Esophagus squamous epithelium (tissue), 5 donors: ENCODE results near the gene PLD5. TPM values are rescaled to one million over a fixed set of nuclear protein-coding genes. Genes with fewer than 3 reads are reported as not detected.

Source experiments
- DNase-seq: peaks from one replicate; lab custom pipeline; 2025; lab: John Stamatoyannopoulos, UW
- H3K27ac ChIP-seq, 4 donors: fragments of 200-600 bp; sonication (generic); one replicate each; pipeline ENCODE4 v1.5.1; 2016 to 2019; ENCODE audit warnings: mild to moderate bottlenecking in 1 of 4
- H3K27me3 ChIP-seq, 4 donors: fragments of 200-600 bp; sonication (generic); 1 replicate in 3 of 4; 2 replicates in 1 of 4; pipeline versions ENCODE4 v1.5.1 to v1.6.0; 2017 to 2021; ENCODE audit warnings: antibody characterized with exemption in 1 of 4
- H3K36me3 ChIP-seq, 3 donors: fragments of 200-600 bp; sonication (generic); one replicate each; pipeline ENCODE4 v1.5.1; 2016 to 2019
- H3K4me1 ChIP-seq, 3 donors: fragments of 200-600 bp; sonication (generic); one replicate each; pipeline ENCODE4 v1.5.1; 2017 to 2019
- H3K4me3 ChIP-seq, 4 donors: fragments of 200-600 bp; sonication (generic); 1 replicate in 3 of 4; 2 replicates in 1 of 4; pipeline ENCODE4 v1.5.1; 2016 to 2019; ENCODE audit warnings: mild to moderate bottlenecking in 2 of 4, moderate library complexity in 1 of 4
- H3K9me3 ChIP-seq, 3 donors: fragments of 200-600 bp; sonication (generic); one replicate each; pipeline ENCODE4 v1.5.1; 2016 to 2019
- CTCF ChIP-seq, 6 experiments: fragments of 450-650 bp in 4 of 6; fragments of 200-600 bp in 2 of 6; sonication (generic) in 2 of 6; IDR thresholded peaks; one replicate each; pipeline ENCODE4 v1.5.1; 2016 to 2019; ENCODE audit warnings: antibody characterized with exemption in 6 of 6, mild to moderate bottlenecking in 4 of 6, moderate library complexity in 4 of 6
- POLR2A ChIP-seq, 4 donors: fragments of 450-650 bp; IDR thresholded peaks; one replicate each; pipeline ENCODE4 v1.6.1; 2017; ENCODE audit warnings: antibody characterized with exemption in 4 of 4, mild to moderate bottlenecking in 4 of 4, moderate library complexity in 3 of 4
- WGBS, 2 donors: methylation state at CpG; one replicate each; pipeline ENCODE4 v1.1.5; 2018; 5-methylcytosine and 5-hydroxymethylcytosine counted together
- intact Hi-C: fragments of 100-400 bp; cut with DNase I; formaldehyde crosslinking; loops from one replicate; pipeline ENCODE4 v1.15.0; 2022
- total RNA-seq, 4 donors: library from RNA; depleted of rRNA; stranded (reverse); fragments of >200 nt; gene quantifications; one replicate each; pipeline ENCODE4 v1.1.0, GENCODE V29; 2016
- donor health status: DM: yes; HTN: yes; CAD: no.

The PLD5 gene
- total RNA-seq, 4 donors from 2014 or later: 0.18 to 0.57 TPM; not detected in 2

- no peaks in the 10 kb centered on the region for H3K27me3 ChIP-seq
- intact Hi-C loops: no loop called here
- TF ChIP-seq POLR2A (IDR thresholded peaks at IDR 0.05) (no peak), CTCF (IDR thresholded peaks at IDR 0.05) (no peak)
- no peak overlapping the region for H3K27ac ChIP-seq
- no peak overlapping the region for H3K4me3 ChIP-seq
- no peaks in the 10 kb centered on the region for H3K4me1 ChIP-seq
- WGBS, 2 donors: 92 to 93% methylated on average over 2 of the region's 2 CpGs
- no peak for DNase-seq
- H3K36me3 ChIP-seq: no peaks in the 10 kb centered on the region
- H3K9me3 ChIP-seq: no peaks in the 10 kb centered on the region
Observed at GRCh38 chr1:242542271-242542670, 17.8 kb upstream of the PLD5 start.

- intact Hi-C loops: no loop called here
- no peak overlapping the region for H3K27ac ChIP-seq
- no peaks in the 10 kb centered on the region for H3K4me1 ChIP-seq
- no peak overlapping the region for H3K4me3 ChIP-seq
- no peaks in the 10 kb centered on the region for H3K9me3 ChIP-seq
- no peak for TF ChIP-seq CTCF (IDR thresholded peaks at IDR 0.05)
- no peak for TF ChIP-seq POLR2A (IDR thresholded peaks at IDR 0.05)
- H3K27me3 ChIP-seq: no peaks in the 10 kb centered on the region
- DNase-seq: no peak
- no peaks in the 10 kb centered on the region for H3K36me3 ChIP-seq
- WGBS, 2 donors: 17 to 29% methylated on average over 1 of the region's 1 CpG
Observed at GRCh38 chr1:242535986-242536385, 11.5 kb upstream of the PLD5 start.

- no peaks in the 10 kb centered on the region for H3K9me3 ChIP-seq
- H3K4me3 ChIP-seq: no peak overlapping the region
- DNase-seq: no peak
- no peak overlapping the region for H3K27ac ChIP-seq
- TF ChIP-seq POLR2A (IDR thresholded peaks at IDR 0.05) (no peak), CTCF (IDR thresholded peaks at IDR 0.05) (no peak)
- H3K27me3 ChIP-seq: peaks cover 0 to 7% (median 0%) of the 10 kb centered on the region in 4 donors
- no peaks in the 10 kb centered on the region for H3K36me3 ChIP-seq
- H3K4me1 ChIP-seq: no peaks in the 10 kb centered on the region
- intact Hi-C loops: no loop called here
- WGBS, 2 donors: 78 to 91% methylated on average over 1 of the region's 1 CpG
Observed at GRCh38 chr1:242534753-242535152, 10.3 kb upstream of the PLD5 start.

- DNase-seq: no peak
- H3K4me3 ChIP-seq: no peak overlapping the region
- H3K4me1 ChIP-seq: no peaks in the 10 kb centered on the region
- H3K27ac ChIP-seq: no peak overlapping the region
- H3K36me3 ChIP-seq: no peaks in the 10 kb centered on the region
- H3K27me3 ChIP-seq: peaks cover 0 to 31% (median 2%) of the 10 kb centered on the region in 4 donors
- intact Hi-C loops: no loop called here
- TF ChIP-seq CTCF (IDR thresholded peaks at IDR 0.05) (no peak), POLR2A (IDR thresholded peaks at IDR 0.05) (no peak)
- 31 to 57% methylated on average over 1 of the region's 1 CpG for WGBS, 2 donors
- H3K9me3 ChIP-seq: no peaks in the 10 kb centered on the region
Observed at GRCh38 chr1:242530761-242531160, 6.3 kb upstream of the PLD5 start.

- H3K9me3 ChIP-seq: no peaks in the 10 kb centered on the region
- intact Hi-C loops: no loop called here
- WGBS, 2 donors: 74 to 75% methylated on average over 2 of the region's 2 CpGs
- H3K36me3 ChIP-seq: no peaks in the 10 kb centered on the region
- H3K4me3 ChIP-seq: no peak overlapping the region
- peaks cover 8 to 24% (median 20%) of the 10 kb centered on the region in 3 donors for H3K4me1 ChIP-seq
- DNase-seq: no peak
- H3K27me3 ChIP-seq: peaks cover 0 to 72% (median 7%) of the 10 kb centered on the region in 4 donors
- TF ChIP-seq POLR2A (IDR thresholded peaks at IDR 0.05) (no peak), CTCF (IDR thresholded peaks at IDR 0.05) (no peak)
- H3K27ac ChIP-seq: no peak overlapping the region
Observed at GRCh38 chr1:242525769-242526168, 1.3 kb upstream of the PLD5 start.
